Natural killer cell (primary cell): Measurements from ENCODE around the gene IGFL1. TPM values are rescaled to one million over a fixed set of nuclear protein-coding genes. Genes with fewer than 3 reads are reported as not detected.
"Not testable (repeated sequence)": the region's sequence is repeated elsewhere in the genome, so short reads cannot be mapped to it uniquely, and the experiment has no call there.

Experiments used
- ATAC-seq, 3 donors: fragments of 150-1000 bp in 2 of 3; fragments of 200-7000 bp in 1 of 3; cut with Tn5 transposase; 1 replicate in 1 of 3; 2 replicates in 2 of 3; pipeline ENCODE4 v1.10.0; 2021; ENCODE audit warnings: mild to moderate bottlenecking in 2 of 3, moderate library complexity in 2 of 3
- DNase-seq, 2 donors: peaks; one replicate each; pipeline versions ENCODE4 v3.0.0 to v3.0.0-alpha.2; 2013 to 2021; ENCODE audit warnings: mixed read lengths in 1 of 2
- H3K27ac ChIP-seq: one replicate; pipeline ENCODE4 v1.5.1; 2013; ENCODE audit warnings: mild to moderate bottlenecking, low read length
- H3K27me3 ChIP-seq: one replicate; pipeline ENCODE4 v1.6.1; 2013; ENCODE audit warnings: low read length; ENCODE audit not compliant: control insufficient read depth, insufficient read depth
- H3K36me3 ChIP-seq: one replicate; pipeline ENCODE4 v1.6.1; 2013; ENCODE audit warnings: low read length; ENCODE audit not compliant: control insufficient read depth, insufficient read depth
- H3K4me1 ChIP-seq: one replicate; pipeline ENCODE4 v1.6.1; 2013; ENCODE audit warnings: low read length; ENCODE audit not compliant: control insufficient read depth, insufficient read depth
- H3K4me3 ChIP-seq: one replicate; pipeline ENCODE4 v1.5.1; 2013; ENCODE audit warnings: low read length
- H3K9me3 ChIP-seq: one replicate; pipeline ENCODE4 v1.6.1; 2013; ENCODE audit warnings: low read length; ENCODE audit not compliant: control insufficient read depth, insufficient read depth
- H3K27ac Mint-ChIP-seq, 2 donors: one replicate each; pipeline ENCODE4 v1.8.0; 2022; ENCODE audit warnings: mild to moderate bottlenecking in 2 of 2, mixed read lengths in 2 of 2, moderate library complexity in 1 of 2
- H3K27me3 Mint-ChIP-seq, 2 donors: one replicate each; pipeline ENCODE4 v1.8.0; 2022; ENCODE audit warnings: low read depth in 2 of 2, mixed read lengths in 2 of 2
- H3K36me3 Mint-ChIP-seq: one replicate; pipeline ENCODE4 v1.8.0; 2022; ENCODE audit warnings: mixed read lengths
- H3K4me1 Mint-ChIP-seq, 2 donors: one replicate each; pipeline ENCODE4 v1.8.0; 2022; ENCODE audit warnings: mixed read lengths in 2 of 2
- H3K4me3 Mint-ChIP-seq: one replicate; pipeline ENCODE4 v1.8.0; 2022; ENCODE audit warnings: mild to moderate bottlenecking, moderate library complexity, mixed read lengths
- H3K9me3 Mint-ChIP-seq, 2 donors: one replicate each; pipeline ENCODE4 v1.8.0; 2022; ENCODE audit warnings: mixed read lengths in 2 of 2
- CTCF ChIP-seq: fragments of 200-600 bp; IDR thresholded peaks from one replicate; pipeline ENCODE4 v1.8.0; 2022; ENCODE audit warnings: antibody characterized with exemption
- WGBS: methylation state at CpG from one replicate; pipeline ENCODE4 v1.1.7; 2013; ENCODE audit warnings: missing lambda C conversion rate; ENCODE audit not compliant: insufficient coverage; 5-methylcytosine and 5-hydroxymethylcytosine counted together
- intact Hi-C: fragments of 100-400 bp; cut with micrococcal nuclease; formaldehyde crosslinking; loops from one replicate; pipeline ENCODE4 v1.14.2; 2022
- total RNA-seq, 4 donors: library from RNA; stranded (reverse); fragments of 120-200 nt in 1 of 4; gene quantifications; one replicate each; pipeline versions ENCODE4 v1.2.3 to v1.2.4, GENCODE V29; 2013 to 2022

The IGFL1 gene
- total RNA-seq, 3 donors from 2014 or later (not counting 1 experiment from before 2014, with no cell fraction given) = not detected

GRCh38 chr19:46209051-46209450 is 20.5 kb upstream of the IGFL1 start:
- intact Hi-C loops = no loop called here
- Histone ChIP-seq H3K27me3 (peaks cover 4% of the 10 kb centered on the region), H3K4me1 (no peaks in the 10 kb centered on the region), H3K27ac (no peak overlapping the region), H3K36me3 (no peaks in the 10 kb centered on the region), H3K9me3 (no peaks in the 10 kb centered on the region), H3K4me3 (no peak overlapping the region)
- Mint-ChIP-seq H3K27me3 (peaks cover 34 to 36% of the 10 kb centered on the region in 2 donors), H3K27ac (no peak overlapping the region), H3K36me3 (no peaks in the 10 kb centered on the region), H3K4me1 (peaks cover 0 to 14% of the 10 kb centered on the region in 2 donors), H3K4me3 (no peak overlapping the region), H3K9me3 (no peaks in the 10 kb centered on the region)
- ATAC-seq (no peak), DNase-seq (no peak)
- TF ChIP-seq CTCF = no peak
- WGBS = 81% methylated on average over 3 of the region's 3 CpGs

- H3K36me3 Mint-ChIP-seq = no peaks in the 10 kb centered on the region
- Histone ChIP-seq H3K27me3 (peaks cover 4% of the 10 kb centered on the region), H3K4me3 (no peak overlapping the region), H3K4me1 (no peaks in the 10 kb centered on the region), H3K36me3 (no peaks in the 10 kb centered on the region), H3K27ac (no peak overlapping the region), H3K9me3 (no peaks in the 10 kb centered on the region)
- H3K4me3 Mint-ChIP-seq = no peak overlapping the region
- ATAC-seq (no peak), DNase-seq (no peak)
- peaks cover 0 to 14% of the 10 kb centered on the region in 2 donors for H3K4me1 Mint-ChIP-seq
- no peaks in the 10 kb centered on the region for H3K9me3 Mint-ChIP-seq
- H3K27me3 Mint-ChIP-seq = peaks cover 34 to 40% of the 10 kb centered on the region in 2 donors
- H3K27ac Mint-ChIP-seq = no peak overlapping the region
- WGBS = 78% methylated on average over 1 of the region's 1 CpG
- TF ChIP-seq CTCF = no peak
- intact Hi-C loops = no loop called here
Observed at GRCh38 chr19:46209472-46209871, 20.1 kb upstream of the IGFL1 start.

- Histone ChIP-seq H3K4me1 (no peaks in the 10 kb centered on the region), H3K4me3 (no peak overlapping the region), H3K9me3 (no peaks in the 10 kb centered on the region), H3K27ac (no peak overlapping the region), H3K36me3 (no peaks in the 10 kb centered on the region), H3K27me3 (peaks cover 4% of the 10 kb centered on the region)
- intact Hi-C loops = no loop called here
- TF ChIP-seq CTCF = no peak
- Mint-ChIP-seq H3K36me3 (no peaks in the 10 kb centered on the region), H3K9me3 (no peaks in the 10 kb centered on the region), H3K27ac (no peak overlapping the region), H3K27me3 (peaks cover 34 to 43% of the 10 kb centered on the region in 2 donors), H3K4me1 (peaks cover 0 to 14% of the 10 kb centered on the region in 2 donors), H3K4me3 (no peak overlapping the region)
- ATAC-seq (no peak), DNase-seq (no peak)
- WGBS = 78% methylated on average over 1 of the region's 1 CpG
Observed at GRCh38 chr19:46210669-46211068, 18.9 kb upstream of the IGFL1 start.

GRCh38 chr19:46211201-46211881 is 18.2 kb upstream of the IGFL1 start:
- H3K27ac Mint-ChIP-seq = no peak overlapping the region
- peaks cover 39 to 50% of the 10 kb centered on the region in 2 donors for H3K27me3 Mint-ChIP-seq
- Histone ChIP-seq H3K27ac (no peak overlapping the region), H3K36me3 (no peaks in the 10 kb centered on the region), H3K27me3 (peaks cover 4% of the 10 kb centered on the region), H3K4me3 (no peak overlapping the region), H3K9me3 (no peaks in the 10 kb centered on the region), H3K4me1 (no peaks in the 10 kb centered on the region)
- ATAC-seq (no peak), DNase-seq (no peak)
- no peak for TF ChIP-seq CTCF
- intact Hi-C loops = no loop called here
- H3K9me3 Mint-ChIP-seq = peaks cover 0 to under 1% of the 10 kb centered on the region in 2 donors
- WGBS = 72% methylated on average over 10 of the region's 10 CpGs
- H3K4me1 Mint-ChIP-seq = peaks cover 0 to 14% of the 10 kb centered on the region in 2 donors
- H3K4me3 Mint-ChIP-seq = no peak overlapping the region
- H3K36me3 Mint-ChIP-seq = no peaks in the 10 kb centered on the region

GRCh38 chr19:46212592-46212991 is 16.9 kb upstream of the IGFL1 start:
- H3K9me3 Mint-ChIP-seq, H3K27ac ChIP-seq, H3K36me3 Mint-ChIP-seq, ATAC-seq, H3K27me3 ChIP-seq, H3K27ac Mint-ChIP-seq, H3K4me3 Mint-ChIP-seq, H3K9me3 ChIP-seq, H3K4me3 ChIP-seq, H3K36me3 ChIP-seq, DNase-seq, H3K4me1 ChIP-seq, intact Hi-C loops: not testable (repeated sequence)
- 80% methylated on average over 5 of the region's 5 CpGs for WGBS
- peaks cover 43 to 58% of the 10 kb centered on the region in 2 donors for H3K27me3 Mint-ChIP-seq
- peaks cover 0 to 14% of the 10 kb centered on the region in 2 donors for H3K4me1 Mint-ChIP-seq
